ENCODE results near the gene APBB2.
A peak's percentile ranks its signal among the peaks of the same experiment; 100 is the strongest.

APBB2 gene

GRCh38 chr4:41158756-41159155 is 55.6 kb downstream of the APBB2 start:
- TF ChIP-seq, protein P1, sequence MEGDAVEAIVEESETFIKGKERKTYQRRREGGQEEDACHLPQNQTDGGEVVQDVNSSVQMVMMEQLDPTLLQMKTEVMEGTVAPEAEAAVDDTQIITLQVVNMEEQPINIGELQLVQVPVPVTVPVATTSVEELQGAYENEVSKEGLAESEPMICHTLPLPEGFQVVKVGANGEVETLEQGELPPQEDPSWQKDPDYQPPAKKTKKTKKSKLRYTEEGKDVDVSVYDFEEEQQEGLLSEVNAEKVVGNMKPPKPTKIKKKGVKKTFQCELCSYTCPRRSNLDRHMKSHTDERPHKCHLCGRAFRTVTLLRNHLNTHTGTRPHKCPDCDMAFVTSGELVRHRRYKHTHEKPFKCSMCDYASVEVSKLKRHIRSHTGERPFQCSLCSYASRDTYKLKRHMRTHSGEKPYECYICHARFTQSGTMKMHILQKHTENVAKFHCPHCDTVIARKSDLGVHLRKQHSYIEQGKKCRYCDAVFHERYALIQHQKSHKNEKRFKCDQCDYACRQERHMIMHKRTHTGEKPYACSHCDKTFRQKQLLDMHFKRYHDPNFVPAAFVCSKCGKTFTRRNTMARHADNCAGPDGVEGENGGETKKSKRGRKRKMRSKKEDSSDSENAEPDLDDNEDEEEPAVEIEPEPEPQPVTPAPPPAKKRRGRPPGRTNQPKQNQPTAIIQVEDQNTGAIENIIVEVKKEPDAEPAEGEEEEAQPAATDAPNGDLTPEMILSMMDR (IDR thresholded peaks at IDR 0.05; ENCODE audit: low read depth, low read length): no peak
- no peak overlapping the region for H3K4me3 ChIP-seq (ENCODE audit: low read depth, low read length)

- TF ChIP-seq, protein P1 (IDR thresholded peaks at IDR 0.05; ENCODE audit: low read depth, low read length): no peak
- no peak overlapping the region for H3K4me3 ChIP-seq (ENCODE audit: low read depth, low read length)
Measured at GRCh38 chr4:41158274-41158673, 56.1 kb downstream of the APBB2 start.

DNA sequence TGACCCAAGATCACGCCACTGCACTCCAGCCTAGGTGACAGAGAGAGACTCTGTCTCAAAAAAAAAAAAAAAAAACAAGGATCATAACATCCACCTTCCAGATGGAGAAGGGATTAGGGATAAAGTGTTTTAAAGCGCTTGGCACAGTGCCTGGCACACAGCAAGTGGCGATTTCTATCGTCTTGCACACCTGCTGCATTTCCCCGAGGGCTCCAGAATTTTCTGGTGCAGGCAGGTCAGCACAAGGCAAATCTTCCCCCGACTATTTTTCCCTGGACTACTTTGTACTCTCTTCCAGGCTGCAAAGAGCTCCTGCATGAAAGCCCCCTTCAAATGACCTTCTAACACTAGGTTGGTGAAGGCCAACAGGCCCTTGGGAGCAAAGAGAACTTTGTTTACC is 57.3 kb downstream of the APBB2 start:
- H3K4me3 ChIP-seq (ENCODE audit: low read depth, low read length): no peak overlapping the region
- TF ChIP-seq, protein P1 (IDR thresholded peaks at IDR 0.05; ENCODE audit: low read depth, low read length): no peak

DNA sequence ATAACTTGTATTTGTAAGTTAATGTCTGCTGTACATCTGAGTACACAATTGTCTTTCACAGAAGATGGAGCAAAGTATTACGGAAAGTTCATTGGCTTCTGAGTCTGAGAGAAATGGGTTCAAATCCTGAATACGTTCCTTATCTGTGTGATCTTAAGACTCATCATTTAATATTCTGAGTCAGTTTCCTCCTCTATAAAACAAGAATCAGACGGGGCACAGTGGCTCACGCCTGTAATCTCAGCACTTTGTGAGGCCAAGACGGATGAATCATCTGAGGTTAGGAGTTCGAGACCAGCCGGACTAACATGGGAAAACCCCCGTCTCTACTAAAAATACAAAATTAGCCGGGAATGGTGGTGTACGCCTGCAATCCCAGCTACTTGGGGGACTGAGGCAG is 57.8 kb downstream of the APBB2 start:
- H3K4me3 ChIP-seq (ENCODE audit: low read depth, low read length): no peak overlapping the region
- TF ChIP-seq, protein P1 (IDR thresholded peaks at IDR 0.05; ENCODE audit: low read depth, low read length): no peak

DNA sequence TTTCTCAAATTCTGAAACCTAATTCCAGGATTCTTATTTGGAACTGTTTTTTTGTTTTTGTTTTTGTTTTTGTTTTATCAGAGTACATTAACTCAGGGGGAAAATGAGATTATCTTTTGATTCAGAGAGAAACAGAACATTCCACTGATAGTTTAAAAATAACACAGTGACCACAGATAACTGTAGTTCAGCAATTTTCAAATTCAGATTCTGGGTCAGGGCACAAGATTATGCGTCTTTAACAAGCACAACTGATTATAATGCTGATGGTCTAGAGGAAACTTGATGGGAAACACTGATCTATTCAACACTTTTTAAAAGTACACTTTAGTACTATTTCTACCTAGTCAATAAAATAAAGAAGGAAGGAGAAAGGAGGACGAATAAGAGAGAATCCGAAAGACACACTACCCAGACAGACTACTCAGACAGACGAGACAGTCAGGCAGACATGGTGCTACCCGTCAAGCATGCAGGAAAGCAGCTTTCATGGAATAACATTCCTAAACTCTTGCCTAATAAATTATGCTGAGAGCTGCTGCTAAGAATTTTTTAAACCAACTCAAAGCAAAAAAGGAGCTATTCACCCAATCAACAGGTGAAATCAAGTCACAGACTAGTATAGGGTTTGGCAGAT is 59.0 kb downstream of the APBB2 start:
- H3K4me3 ChIP-seq (ENCODE audit: low read depth, low read length): peak overlapping the region; percentile 21; the same call in 1 of the 2 replicates
- TF ChIP-seq, protein P1 (IDR thresholded peaks at IDR 0.05; ENCODE audit: low read depth, low read length): no peak

GRCh38 chr4:41154814-41155177 is 59.5 kb downstream of the APBB2 start:
- no peak overlapping the region for H3K4me3 ChIP-seq (ENCODE audit: low read depth, low read length)
- TF ChIP-seq, protein P1 (IDR thresholded peaks at IDR 0.05; ENCODE audit: low read depth, low read length): no peak

DNA sequence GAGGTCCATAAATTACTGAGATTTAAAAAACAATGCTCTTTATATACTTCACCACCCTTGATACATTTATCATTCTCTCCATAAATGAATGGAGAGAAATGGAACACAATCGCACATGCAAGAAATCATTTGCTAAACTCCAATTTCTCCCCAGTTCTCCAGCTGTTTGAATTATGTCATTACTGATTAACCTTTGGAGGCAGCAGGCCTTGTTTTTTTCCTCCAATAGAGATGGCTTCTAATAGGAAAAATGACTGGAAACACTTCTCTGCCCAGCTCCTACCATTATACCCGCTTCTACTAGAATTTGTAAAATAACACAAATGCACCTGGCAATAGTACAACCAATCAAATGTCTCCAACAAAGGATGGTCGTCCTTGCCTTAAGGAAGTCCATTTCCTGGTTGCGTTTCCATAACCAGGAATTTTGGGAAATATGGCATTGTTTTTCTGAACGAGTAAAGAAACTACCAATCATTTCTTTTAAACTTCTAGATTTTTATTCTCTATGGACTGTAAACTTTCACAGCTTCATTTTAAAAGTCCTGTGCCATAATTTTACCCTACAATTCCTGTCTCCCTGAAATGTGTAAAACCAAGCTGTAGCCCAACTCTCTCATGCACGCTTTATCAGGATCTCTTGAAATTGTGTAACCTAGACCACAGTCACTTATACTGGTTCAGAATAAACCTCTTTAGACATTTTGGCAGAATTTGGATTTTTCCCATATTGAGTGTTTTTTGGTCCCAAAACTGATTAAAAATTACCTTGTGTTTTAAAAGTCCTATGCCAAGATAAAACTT is 60.1 kb downstream of the APBB2 start:
- TF ChIP-seq, protein P1 (IDR thresholded peaks at IDR 0.05; ENCODE audit: low read depth, low read length): no peak
- H3K4me3 ChIP-seq (ENCODE audit: low read depth, low read length): no peak overlapping the region

Data from WI38 (cell line).